HL-60 (cell line): ENCODE measurements around the gene PCDHA13.

Experiments used
- DNase-seq, 2 experiments: peaks; one replicate each; pipeline ENCODE4 v3.0.0-alpha.2; 2010 to 2020; ENCODE audit warnings: low read depth in 1 of 2, low spot score in 1 of 2
- H3K27ac ChIP-seq: fragments of 250-450 bp; sonication (Bioruptor Pico); replicated peaks from 2 replicates; pipeline ENCODE4 v1.5.1; 2020; ENCODE audit warnings: mild to moderate bottlenecking, moderate library complexity
- H3K27me3 ChIP-seq: fragments of 250-450 bp; sonication (Bioruptor Pico); 2 replicates; pipeline ENCODE4 v1.5.1; 2021; ENCODE audit warnings: mild to moderate bottlenecking, moderate library complexity; ENCODE audit not compliant: insufficient read depth, poor library complexity, severe bottlenecking
- H3K4me3 ChIP-seq: replicated peaks from 2 replicates; pipeline ENCODE4 v1.5.1; 2011; ENCODE audit warnings: mild to moderate bottlenecking, control low read depth, low read length; ENCODE audit not compliant: insufficient read depth
- GABPA ChIP-seq: IDR thresholded peaks from 2 replicates; pipeline ENCODE4 v1.6.1; 2012; ENCODE audit warnings: low read depth
- POLR2AphosphoS5 ChIP-seq: IDR thresholded peaks from 2 replicates; pipeline ENCODE4 v1.6.1; 2012; ENCODE audit warnings: low read depth
- SPI1 ChIP-seq: IDR thresholded peaks from 2 replicates; pipeline ENCODE4 v1.6.1; 2012; ENCODE audit warnings: low read depth, mild to moderate bottlenecking, borderline replicate concordance
- TF ChIP-seq, protein P1 (sequence below): IDR thresholded peaks from 2 replicates; pipeline ENCODE4 v1.6.1; 2012; ENCODE audit warnings: low read depth; ENCODE audit not compliant: insufficient replicate concordance
- TF ChIP-seq, protein P2 (sequence below): IDR thresholded peaks from one replicate; pipeline ENCODE4 v1.5.1; 2011; ENCODE audit warnings: low read length, control low read depth, inconsistent platforms; ENCODE audit not compliant: insufficient read depth

Gene PCDHA13

DNA sequence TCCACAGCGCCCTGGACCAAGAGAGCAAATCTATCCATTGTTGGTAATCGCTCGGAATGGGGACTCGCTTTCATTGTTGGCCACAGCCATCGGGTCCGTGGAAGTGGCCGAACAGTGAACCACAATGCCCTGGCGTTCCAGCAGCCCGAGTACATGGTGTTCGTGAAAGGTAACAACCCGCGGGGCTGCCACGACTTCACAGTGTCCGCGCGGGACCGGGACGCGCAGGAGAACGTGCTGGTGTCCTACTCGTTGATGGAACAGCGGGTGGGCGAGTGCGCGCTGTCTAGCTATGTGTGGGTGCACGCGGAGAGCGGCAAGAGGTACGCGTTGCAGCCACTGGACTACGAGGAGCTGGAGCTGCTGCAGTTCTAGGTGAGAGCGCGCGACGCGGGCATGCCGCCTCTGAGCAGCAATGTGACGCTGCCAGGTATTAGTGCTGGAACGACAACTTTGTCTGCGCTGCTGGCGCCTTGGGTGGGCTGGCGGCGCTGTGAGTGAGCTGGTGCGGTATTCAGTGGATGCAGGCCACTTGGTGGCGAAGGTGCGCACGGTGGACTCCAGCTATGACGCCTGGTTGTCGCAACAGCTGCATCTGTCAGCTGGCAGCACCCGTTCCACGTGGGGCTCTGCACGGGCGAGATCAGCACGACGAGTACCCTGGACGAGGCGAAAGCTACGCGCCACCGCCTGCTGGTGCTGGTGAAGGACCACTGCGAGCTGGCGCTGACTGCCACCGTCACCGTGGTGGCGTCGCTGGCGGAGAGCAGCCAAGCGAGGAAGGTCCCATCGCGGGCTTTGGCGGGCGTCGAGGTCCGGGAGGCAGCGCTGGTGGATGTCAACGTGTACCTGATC is 19.3 kb upstream of the PCDHA13 start:
- TF ChIP-seq GABPA (no peak), POLR2AphosphoS5 (no peak), SPI1 (no peak)
- TF ChIP-seq, protein P1, sequence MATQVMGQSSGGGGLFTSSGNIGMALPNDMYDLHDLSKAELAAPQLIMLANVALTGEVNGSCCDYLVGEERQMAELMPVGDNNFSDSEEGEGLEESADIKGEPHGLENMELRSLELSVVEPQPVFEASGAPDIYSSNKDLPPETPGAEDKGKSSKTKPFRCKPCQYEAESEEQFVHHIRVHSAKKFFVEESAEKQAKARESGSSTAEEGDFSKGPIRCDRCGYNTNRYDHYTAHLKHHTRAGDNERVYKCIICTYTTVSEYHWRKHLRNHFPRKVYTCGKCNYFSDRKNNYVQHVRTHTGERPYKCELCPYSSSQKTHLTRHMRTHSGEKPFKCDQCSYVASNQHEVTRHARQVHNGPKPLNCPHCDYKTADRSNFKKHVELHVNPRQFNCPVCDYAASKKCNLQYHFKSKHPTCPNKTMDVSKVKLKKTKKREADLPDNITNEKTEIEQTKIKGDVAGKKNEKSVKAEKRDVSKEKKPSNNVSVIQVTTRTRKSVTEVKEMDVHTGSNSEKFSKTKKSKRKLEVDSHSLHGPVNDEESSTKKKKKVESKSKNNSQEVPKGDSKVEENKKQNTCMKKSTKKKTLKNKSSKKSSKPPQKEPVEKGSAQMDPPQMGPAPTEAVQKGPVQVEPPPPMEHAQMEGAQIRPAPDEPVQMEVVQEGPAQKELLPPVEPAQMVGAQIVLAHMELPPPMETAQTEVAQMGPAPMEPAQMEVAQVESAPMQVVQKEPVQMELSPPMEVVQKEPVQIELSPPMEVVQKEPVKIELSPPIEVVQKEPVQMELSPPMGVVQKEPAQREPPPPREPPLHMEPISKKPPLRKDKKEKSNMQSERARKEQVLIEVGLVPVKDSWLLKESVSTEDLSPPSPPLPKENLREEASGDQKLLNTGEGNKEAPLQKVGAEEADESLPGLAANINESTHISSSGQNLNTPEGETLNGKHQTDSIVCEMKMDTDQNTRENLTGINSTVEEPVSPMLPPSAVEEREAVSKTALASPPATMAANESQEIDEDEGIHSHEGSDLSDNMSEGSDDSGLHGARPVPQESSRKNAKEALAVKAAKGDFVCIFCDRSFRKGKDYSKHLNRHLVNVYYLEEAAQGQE = no peak
- TF ChIP-seq, protein P2, sequence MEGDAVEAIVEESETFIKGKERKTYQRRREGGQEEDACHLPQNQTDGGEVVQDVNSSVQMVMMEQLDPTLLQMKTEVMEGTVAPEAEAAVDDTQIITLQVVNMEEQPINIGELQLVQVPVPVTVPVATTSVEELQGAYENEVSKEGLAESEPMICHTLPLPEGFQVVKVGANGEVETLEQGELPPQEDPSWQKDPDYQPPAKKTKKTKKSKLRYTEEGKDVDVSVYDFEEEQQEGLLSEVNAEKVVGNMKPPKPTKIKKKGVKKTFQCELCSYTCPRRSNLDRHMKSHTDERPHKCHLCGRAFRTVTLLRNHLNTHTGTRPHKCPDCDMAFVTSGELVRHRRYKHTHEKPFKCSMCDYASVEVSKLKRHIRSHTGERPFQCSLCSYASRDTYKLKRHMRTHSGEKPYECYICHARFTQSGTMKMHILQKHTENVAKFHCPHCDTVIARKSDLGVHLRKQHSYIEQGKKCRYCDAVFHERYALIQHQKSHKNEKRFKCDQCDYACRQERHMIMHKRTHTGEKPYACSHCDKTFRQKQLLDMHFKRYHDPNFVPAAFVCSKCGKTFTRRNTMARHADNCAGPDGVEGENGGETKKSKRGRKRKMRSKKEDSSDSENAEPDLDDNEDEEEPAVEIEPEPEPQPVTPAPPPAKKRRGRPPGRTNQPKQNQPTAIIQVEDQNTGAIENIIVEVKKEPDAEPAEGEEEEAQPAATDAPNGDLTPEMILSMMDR = no peak
- H3K27ac ChIP-seq = no peak overlapping the region
- H3K27me3 ChIP-seq = no peaks in the 10 kb centered on the region
- H3K4me3 ChIP-seq = no peak overlapping the region
- no peak for DNase-seq

DNA sequence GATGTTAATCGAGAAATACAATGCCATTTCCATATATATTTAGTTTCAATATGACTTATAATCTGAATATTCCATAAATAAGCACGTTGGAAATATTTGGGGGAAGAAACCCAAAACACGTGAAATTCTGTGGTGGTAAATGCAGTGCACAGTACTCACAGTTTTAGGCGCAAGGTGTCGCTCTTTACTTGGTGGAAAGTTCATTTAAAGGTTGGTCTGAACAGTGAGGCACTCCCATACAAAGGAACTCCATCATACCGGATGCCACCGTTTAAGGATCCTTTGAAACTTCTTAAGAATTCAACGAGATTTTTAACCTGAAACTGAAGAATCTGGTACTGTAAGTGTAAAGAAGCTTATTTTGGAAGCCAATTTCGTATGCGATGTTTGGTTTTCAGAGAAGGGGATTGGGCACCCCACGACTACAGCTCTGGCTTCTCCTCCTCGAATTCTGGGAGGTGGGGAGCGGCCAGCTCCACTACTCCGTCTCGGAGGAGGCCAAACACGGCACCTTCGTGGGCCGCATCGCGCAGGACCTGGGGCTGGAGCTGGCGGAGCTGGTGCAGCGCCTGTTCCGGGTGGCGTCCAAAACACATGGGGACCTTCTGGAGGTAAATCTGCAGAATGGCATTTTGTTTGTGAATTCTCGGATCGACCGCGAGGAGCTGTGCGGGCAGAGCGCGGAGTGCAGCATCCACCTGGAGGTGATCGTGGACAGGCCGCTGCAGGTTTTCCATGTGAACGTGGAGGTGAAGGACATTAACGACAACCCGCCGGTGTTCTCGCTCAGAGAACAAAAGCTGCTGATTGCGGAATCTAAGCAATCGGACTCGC is 13.0 kb upstream of the PCDHA13 start, which contains the start of gene PCDHA11:
PCDHA11 (plus strand) TSS at position 237 of the 834 bp plus-strand sequence; CDS start at position 384, 147 bp downstream.
- H3K27me3 ChIP-seq = no peaks in the 10 kb centered on the region
- DNase-seq = peak in 1 of 2 experiments; percentile 20
- TF ChIP-seq, protein P1 = no peak
- TF ChIP-seq, protein P2 = peak; percentile 0
- no peak within 1 kb of the TSS for H3K4me3 ChIP-seq
- no peak within 1 kb of the TSS for H3K27ac ChIP-seq

DNA sequence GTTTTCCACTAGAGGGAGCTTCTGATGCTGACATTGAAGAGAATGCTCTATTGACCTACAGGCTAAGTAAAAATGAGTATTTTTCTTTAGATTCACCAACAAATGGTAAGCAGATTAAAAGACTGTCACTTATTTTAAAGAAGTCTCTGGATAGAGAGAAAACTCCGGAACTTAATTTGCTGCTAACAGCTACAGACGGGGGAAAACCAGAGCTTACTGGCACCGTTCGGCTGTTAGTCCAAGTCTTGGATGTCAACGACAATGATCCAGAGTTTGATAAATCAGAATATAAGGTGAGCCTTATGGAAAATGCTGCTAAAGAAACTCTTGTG is 12.4 kb upstream of the PCDHA13 start:
- Histone ChIP-seq H3K4me3 (no peak overlapping the region), H3K27ac (no peak overlapping the region), H3K27me3 (no peaks in the 10 kb centered on the region)
- no peak for DNase-seq
- TF ChIP-seq SPI1 = no peak
- no peak for TF ChIP-seq POLR2AphosphoS5
- TF ChIP-seq, protein P1 = no peak
- TF ChIP-seq, protein P2 = no peak
- TF ChIP-seq GABPA = no peak
